Subcutaneous adipose tissue (tissue), 4 donors: Measurements from ENCODE around the gene RNF32. TPM values are rescaled to one million over a fixed set of nuclear protein-coding genes. Genes with fewer than 3 reads are reported as not detected.

Experiments used
- total RNA-seq, 4 donors: library from RNA; depleted of rRNA; stranded (reverse); fragments of >200 nt; gene quantifications; one replicate each; pipeline ENCODE4 v1.1.0, GENCODE V29; 2016
- TF ChIP-seq, protein P1 (sequence below): fragments of 450-650 bp; IDR thresholded peaks from one replicate; pipeline ENCODE4 v1.5.1; 2016; ENCODE audit warnings: low read depth, mild to moderate bottlenecking, control low read depth, antibody characterized with exemption, moderate library complexity

Gene RNF32
- total RNA-seq, 4 donors from 2014 or later: 0.66 to 3.9 (median 2.0) TPM; not detected in 1

- TF ChIP-seq, protein P1, sequence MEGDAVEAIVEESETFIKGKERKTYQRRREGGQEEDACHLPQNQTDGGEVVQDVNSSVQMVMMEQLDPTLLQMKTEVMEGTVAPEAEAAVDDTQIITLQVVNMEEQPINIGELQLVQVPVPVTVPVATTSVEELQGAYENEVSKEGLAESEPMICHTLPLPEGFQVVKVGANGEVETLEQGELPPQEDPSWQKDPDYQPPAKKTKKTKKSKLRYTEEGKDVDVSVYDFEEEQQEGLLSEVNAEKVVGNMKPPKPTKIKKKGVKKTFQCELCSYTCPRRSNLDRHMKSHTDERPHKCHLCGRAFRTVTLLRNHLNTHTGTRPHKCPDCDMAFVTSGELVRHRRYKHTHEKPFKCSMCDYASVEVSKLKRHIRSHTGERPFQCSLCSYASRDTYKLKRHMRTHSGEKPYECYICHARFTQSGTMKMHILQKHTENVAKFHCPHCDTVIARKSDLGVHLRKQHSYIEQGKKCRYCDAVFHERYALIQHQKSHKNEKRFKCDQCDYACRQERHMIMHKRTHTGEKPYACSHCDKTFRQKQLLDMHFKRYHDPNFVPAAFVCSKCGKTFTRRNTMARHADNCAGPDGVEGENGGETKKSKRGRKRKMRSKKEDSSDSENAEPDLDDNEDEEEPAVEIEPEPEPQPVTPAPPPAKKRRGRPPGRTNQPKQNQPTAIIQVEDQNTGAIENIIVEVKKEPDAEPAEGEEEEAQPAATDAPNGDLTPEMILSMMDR: no peak
Observed at GRCh38 chr7:156616269-156617202, 24.0 kb upstream of the RNF32 start.

GRCh38 chr7:156617215-156617614 is 23.4 kb upstream of the RNF32 start:
- TF ChIP-seq, protein P1: no peak

GRCh38 chr7:156618078-156618779 is 22.3 kb upstream of the RNF32 start:
- TF ChIP-seq, protein P1: no peak

DNA sequence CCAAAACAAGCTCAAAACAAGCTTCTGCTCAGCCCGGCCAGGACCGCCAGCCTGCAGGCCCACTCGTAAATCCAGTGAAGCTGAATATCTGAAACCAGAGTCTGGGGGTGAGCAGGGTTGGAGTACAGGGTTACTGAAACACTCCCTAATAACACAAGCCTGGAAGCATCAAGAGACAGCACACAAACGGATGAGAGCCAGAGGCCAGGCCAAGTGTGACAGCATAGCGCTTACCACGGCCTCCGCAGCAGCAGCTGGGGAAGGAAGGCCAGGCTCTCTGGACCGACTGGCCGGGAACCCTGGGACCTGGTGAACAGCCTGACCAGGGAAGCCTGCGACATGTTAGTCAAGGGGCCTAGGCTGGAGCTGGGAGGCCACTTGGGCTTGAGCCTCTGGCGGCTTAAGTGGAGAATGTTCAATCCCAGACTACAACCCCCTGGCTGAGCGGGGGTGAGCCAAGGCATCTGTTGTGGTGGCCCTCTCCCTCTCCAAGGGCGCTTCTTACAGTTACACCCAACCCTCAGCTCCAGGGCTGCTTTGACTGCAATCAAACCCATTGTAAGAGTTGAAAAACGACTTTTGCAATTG is 21.7 kb upstream of the RNF32 start:
- TF ChIP-seq, protein P1: no peak

- TF ChIP-seq, protein P1: no peak
Observed at GRCh38 chr7:156620291-156620675, 20.3 kb upstream of the RNF32 start.

- TF ChIP-seq, protein P1: no peak
Observed at GRCh38 chr7:156621652-156622051, 18.9 kb upstream of the RNF32 start.

- TF ChIP-seq, protein P1: no peak
Observed at GRCh38 chr7:156625580-156625979, 15.0 kb upstream of the RNF32 start.
